ENCODE data around the gene VWA7.

VWA7 gene

DNA sequence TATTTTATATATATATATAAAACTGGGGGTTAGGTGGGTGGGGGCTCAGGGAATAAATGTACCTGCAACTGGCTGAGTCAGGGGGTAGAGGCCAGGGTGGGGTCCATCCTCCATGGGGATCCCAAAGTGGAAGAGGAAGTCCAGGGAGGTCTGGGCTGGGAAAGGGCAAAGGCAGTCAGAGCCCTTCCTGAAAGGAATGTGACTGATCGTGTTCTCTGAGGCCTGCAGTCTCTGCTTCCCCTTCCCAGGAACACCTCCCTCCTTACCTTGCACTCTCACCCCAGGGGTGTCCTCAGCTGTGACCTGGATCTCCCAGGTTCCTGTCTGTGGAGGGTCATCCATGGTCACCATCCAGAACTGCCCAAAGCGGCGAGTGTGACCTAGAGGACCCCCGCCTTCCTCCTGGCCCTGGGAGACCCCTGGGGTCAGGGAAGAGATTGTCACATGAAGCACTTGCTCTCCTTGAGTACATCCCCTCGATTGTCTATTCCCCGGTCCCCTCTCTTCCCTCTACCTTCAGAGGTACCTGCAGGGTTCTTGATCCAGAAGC lies 10.0 kb downstream of the VWA7 start:
- Histone ChIP-seq H3K27ac (no peak overlapping the region), H3K36me3 (replicated peaks) (no peaks in the 10 kb centered on the region), H3K4me3 (ENCODE audit: low read depth, low read length) (no peak overlapping the region), H3K27me3 (replicated peaks) (no peaks in the 10 kb centered on the region)
- in situ Hi-C loops (cut with HindIII; ENCODE audit: low pct_ligation_motif_present, low sequenced_read_pairs) = no loop called here
- TF ChIP-seq, protein P1, sequence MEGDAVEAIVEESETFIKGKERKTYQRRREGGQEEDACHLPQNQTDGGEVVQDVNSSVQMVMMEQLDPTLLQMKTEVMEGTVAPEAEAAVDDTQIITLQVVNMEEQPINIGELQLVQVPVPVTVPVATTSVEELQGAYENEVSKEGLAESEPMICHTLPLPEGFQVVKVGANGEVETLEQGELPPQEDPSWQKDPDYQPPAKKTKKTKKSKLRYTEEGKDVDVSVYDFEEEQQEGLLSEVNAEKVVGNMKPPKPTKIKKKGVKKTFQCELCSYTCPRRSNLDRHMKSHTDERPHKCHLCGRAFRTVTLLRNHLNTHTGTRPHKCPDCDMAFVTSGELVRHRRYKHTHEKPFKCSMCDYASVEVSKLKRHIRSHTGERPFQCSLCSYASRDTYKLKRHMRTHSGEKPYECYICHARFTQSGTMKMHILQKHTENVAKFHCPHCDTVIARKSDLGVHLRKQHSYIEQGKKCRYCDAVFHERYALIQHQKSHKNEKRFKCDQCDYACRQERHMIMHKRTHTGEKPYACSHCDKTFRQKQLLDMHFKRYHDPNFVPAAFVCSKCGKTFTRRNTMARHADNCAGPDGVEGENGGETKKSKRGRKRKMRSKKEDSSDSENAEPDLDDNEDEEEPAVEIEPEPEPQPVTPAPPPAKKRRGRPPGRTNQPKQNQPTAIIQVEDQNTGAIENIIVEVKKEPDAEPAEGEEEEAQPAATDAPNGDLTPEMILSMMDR (IDR thresholded peaks at IDR 0.05; ENCODE audit: low read depth, low read length, missing control alignments) = no peak
- no peak for DNase-seq

DNA sequence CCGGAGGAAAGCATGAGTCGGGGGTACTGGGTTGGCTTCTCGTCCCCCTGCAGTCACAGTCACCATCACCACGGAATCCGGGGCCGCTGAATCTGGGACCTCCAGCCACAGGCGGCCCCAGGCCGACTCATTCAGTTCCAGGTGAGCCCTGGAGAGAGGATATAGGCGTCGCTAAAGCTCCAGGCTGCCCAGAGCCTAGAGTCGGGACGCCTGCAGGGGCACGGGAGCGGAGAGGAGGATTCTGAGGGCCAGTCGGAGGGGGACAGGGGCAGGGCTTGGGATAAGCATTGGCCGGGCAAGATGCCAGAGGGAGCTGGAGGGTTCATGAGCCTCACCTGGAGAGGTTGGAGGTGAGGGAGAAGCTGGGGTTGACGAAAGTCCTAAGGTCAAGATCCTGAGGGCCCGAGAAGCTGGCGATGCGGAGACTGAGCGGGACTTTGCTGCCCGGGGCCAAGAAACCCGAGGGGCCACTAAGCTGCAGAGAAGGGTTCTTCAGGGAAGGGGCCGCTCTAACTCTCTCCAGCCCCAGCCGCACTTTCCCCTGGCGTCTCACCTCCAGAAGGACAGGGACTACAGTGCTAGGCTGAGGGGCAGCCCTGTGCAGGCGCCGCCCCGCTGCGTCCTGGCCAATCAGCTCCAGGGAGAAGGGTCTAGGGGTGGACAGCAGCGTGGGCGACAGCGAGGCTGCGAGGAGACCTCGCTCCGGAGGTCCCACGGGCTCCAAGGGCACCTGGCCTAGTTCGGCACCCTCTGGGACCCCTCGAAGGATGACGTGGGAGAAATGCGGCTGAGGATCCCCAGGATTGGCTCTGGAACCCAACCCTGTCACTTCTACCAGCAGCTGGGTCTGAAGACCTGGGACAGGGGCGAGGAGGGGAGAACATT lies 11.0 kb downstream of the VWA7 start:
- H3K36me3 ChIP-seq (replicated peaks) = no peaks in the 10 kb centered on the region
- H3K4me3 ChIP-seq (ENCODE audit: low read depth, low read length) = peak overlapping the region; percentile 41
- H3K27ac ChIP-seq = no peak overlapping the region
- in situ Hi-C loops (cut with HindIII; ENCODE audit: low pct_ligation_motif_present, low sequenced_read_pairs) = no loop called here
- DNase-seq = no peak
- no peaks in the 10 kb centered on the region for H3K27me3 ChIP-seq (replicated peaks)
- TF ChIP-seq, protein P1 (IDR thresholded peaks at IDR 0.05; ENCODE audit: low read depth, low read length, missing control alignments) = no peak

GRCh38 chr6:31765559-31765909 lies 11.6 kb downstream of the VWA7 start:
- DNase-seq = no peak
- H3K36me3 ChIP-seq (replicated peaks) = no peaks in the 10 kb centered on the region
- no peaks in the 10 kb centered on the region for H3K27me3 ChIP-seq (replicated peaks)
- no peak overlapping the region for H3K27ac ChIP-seq
- TF ChIP-seq, protein P1 (IDR thresholded peaks at IDR 0.05; ENCODE audit: low read depth, low read length, missing control alignments) = no peak
- no peak overlapping the region for H3K4me3 ChIP-seq (ENCODE audit: low read depth, low read length)
- in situ Hi-C loops (cut with HindIII; ENCODE audit: low pct_ligation_motif_present, low sequenced_read_pairs) = no loop called here

DNA sequence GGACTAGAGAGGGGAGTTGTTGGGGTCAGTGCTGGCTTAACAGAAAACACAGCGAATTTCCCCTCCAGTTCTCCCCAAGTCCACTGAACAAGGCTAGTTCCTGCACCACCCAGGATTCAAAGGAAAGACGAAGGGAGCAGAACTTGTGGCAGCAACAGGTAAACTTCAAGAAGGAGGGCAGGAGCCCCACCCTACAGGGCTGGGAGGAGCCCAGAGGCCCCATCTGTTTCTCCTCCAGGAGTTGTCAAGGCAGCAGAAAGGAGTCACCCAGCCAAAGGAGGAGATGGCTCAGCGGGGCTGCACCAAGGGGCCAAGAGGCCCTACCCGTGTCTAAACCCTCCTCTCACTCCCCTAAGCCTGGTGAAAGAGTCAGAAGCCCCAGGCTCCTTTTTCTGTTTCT lies 12.9 kb downstream of the VWA7 start:
- TF ChIP-seq, protein P1 (IDR thresholded peaks at IDR 0.05; ENCODE audit: low read depth, low read length, missing control alignments) = no peak
- no peak for DNase-seq
- H3K36me3 ChIP-seq (replicated peaks) = no peaks in the 10 kb centered on the region
- H3K27me3 ChIP-seq (replicated peaks) = no peaks in the 10 kb centered on the region
- no peak overlapping the region for H3K4me3 ChIP-seq (ENCODE audit: low read depth, low read length)
- no peak overlapping the region for H3K27ac ChIP-seq
- in situ Hi-C loops (cut with HindIII; ENCODE audit: low pct_ligation_motif_present, low sequenced_read_pairs) = no loop called here

- Histone ChIP-seq H3K36me3 (replicated peaks) (no peaks in the 10 kb centered on the region), H3K27me3 (replicated peaks) (no peaks in the 10 kb centered on the region), H3K4me3 (ENCODE audit: low read depth, low read length) (no peak overlapping the region), H3K27ac (no peak overlapping the region)
- TF ChIP-seq, protein P1 (IDR thresholded peaks at IDR 0.05; ENCODE audit: low read depth, low read length, missing control alignments) = no peak
- DNase-seq = no peak
- in situ Hi-C loops (cut with HindIII; ENCODE audit: low pct_ligation_motif_present, low sequenced_read_pairs) = no loop called here
Observed at GRCh38 chr6:31763619-31763940, 13.5 kb downstream of the VWA7 start.

Measured in brain microvascular endothelial cell (primary cell).